Stimulated activated CD4-positive, alpha-beta T cell treated with anti-CD3 and anti-CD28 coated beads, TNF-alpha, amount 100 ng/mL, for 24 hours (primary cell): ENCODE measurements around the gene NRXN3.

Experiments used
- DNase-seq, 3 experiments: peaks; one replicate each; pipeline ENCODE4 v3.0.0-alpha.2; 2020; ENCODE audit warnings: low read depth in 3 of 3

Gene NRXN3

GRCh38 chr14:79413734-79414428, 1243.7 kb downstream of the NRXN3 start:
- DNase-seq: no peak

- no peak for DNase-seq
Measured at GRCh38 chr14:79415726-79416125, 1245.6 kb downstream of the NRXN3 start.

DNA sequence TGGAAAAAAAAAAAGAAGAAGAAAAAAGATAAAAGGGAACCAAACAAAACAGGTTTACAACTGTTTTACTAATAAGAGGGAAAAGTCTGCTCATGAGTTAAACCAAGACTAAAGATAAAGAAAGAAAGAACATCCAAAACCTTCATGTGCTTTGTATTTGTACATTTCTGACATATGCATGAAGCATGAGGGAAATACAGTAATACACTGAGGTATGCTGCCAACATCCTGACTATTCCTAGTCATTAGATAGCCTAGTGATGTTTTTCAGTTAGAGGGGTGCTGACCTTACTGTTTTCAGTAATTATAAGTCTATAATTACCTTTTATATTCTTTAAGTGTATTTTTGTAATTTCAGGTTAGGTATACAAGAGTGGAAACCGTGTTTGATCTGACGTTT, 1247.8 kb downstream of the NRXN3 start:
- no peak for DNase-seq

DNA sequence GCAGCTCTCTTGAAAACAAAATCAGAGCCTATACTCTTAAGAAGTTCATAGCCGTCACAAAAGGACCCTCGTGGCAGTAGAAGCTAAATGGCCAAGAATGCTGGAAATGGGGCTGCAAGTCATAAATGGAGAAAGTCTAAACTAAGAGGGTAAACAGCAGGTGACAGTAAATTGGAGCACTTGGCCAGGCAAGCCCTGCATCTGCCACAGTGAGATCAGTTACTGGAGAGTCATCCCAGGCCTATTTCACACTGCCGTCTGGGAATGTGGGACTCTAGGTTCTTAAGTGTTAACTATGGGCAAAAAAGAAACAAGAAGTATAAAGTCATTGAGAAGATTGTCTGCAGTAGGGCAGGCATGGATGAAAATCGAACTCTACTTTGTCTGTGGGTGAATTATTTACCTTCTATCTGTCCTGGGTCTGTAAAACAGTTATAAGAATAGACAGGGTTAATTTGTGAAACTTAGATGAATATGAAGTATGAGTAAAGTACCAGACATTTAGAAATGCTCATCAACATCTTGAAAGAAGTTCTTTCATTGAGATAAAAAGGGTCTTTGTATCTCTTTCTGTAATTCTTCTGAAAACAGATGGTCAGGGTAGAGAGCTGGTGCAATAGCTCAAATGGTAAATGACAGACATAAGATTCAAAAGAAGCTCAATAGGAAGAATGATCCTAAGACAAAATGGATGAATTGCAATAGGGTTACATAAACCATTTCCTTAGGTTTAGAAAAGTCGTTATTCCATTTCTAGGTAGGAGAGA, 1248.7 kb downstream of the NRXN3 start:
- DNase-seq: no peak

GRCh38 chr14:79419571-79420327, 1249.6 kb downstream of the NRXN3 start:
- no peak for DNase-seq

GRCh38 chr14:79420725-79421124, 1250.6 kb downstream of the NRXN3 start:
- no peak for DNase-seq

DNA sequence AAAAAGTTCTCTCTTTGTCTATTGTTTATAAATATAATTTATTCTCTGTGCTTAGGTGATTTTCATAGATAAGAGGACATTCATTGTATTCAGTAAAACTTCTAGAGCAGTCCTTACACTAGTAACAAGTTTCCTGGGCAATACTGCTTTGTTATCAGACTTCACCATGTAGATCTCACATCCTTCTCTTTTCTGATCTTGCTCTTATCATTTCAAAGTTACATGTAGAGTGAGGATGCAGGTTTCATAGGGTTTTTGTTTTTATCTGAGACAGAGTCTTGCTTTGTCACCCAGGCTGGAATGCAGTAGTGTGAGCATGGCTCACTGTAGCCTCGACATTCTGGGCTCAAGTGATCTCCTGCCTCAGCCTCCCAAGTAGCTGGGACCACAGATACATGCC, 1251.6 kb downstream of the NRXN3 start:
- DNase-seq: no peak

GRCh38 chr14:79424462-79424861, 1254.3 kb downstream of the NRXN3 start:
- no peak for DNase-seq

DNA sequence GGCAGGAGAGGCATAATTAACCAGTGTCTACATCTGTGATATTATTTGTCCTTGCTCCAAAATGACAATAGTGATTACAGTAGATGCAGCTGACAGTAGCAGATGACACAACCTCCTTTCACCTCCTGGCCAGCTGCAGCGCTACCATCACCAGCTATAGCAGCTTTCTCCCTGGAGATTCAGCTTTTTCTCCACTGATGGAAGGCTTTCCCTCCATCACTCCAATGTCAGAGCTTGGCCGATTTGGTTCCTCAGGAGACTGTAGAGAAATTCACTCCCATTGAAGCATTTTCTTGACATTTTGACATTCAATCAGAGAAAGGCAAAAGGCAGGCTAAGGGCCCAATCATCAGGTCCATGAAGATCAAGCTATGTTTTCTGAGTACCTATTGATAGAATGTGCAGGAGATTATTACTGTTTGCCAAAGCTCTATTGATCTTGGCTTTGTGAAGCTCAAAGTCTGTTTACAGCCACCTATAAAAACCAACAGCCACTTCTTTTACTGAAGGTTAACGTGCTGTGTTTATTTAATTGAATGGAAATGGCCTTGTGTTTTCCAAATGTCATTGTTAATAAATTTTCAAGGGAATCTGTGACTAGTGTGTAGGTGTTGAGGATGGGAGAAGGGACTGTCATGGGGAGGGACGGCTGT, 1256.1 kb downstream of the NRXN3 start:
- DNase-seq: no peak

DNA sequence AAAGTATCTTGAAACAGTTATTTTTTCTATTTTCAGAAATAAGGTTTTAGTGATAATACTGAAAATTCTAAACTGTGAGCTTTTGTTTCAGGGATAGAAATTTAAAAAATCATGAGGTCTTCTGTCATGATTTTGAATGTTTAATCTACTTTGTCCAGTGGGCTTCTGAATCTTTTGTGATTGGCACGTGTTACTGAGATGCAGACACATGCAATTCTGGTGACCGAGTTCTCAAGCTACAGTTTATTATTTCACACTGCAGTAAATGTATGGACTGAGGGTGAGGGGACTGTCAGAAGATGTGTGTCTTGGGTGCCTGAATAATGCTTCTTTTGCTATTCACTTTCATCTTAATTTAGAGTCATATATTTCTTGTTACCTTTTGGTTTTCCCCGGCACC, 1262.5 kb downstream of the NRXN3 start:
- DNase-seq: no peak

DNA sequence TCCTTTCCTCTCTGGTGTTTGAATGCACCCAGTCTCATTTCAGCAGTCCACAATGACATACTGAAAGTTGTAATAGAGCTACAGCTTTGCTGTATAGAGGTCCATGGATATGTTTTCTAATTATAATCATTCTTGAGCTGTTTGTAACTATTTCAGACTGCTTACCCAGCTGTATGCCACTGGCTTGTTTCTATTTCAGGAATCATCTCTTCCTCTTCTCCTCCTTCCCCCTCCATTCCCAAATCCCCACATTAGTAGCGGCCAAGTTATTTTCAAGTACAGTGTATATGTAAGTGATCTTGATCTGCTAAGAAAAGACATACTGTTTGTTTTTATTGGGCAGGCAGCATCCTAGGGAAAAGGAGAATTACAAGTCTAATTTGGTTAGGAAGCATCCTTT, 1266.2 kb downstream of the NRXN3 start:
- no peak for DNase-seq

GRCh38 chr14:79437951-79438350, 1267.8 kb downstream of the NRXN3 start:
- no peak for DNase-seq

- no peak for DNase-seq
Measured at GRCh38 chr14:79438696-79439342, 1268.6 kb downstream of the NRXN3 start.

GRCh38 chr14:79442786-79443185, 1272.6 kb downstream of the NRXN3 start:
- DNase-seq: no peak

DNA sequence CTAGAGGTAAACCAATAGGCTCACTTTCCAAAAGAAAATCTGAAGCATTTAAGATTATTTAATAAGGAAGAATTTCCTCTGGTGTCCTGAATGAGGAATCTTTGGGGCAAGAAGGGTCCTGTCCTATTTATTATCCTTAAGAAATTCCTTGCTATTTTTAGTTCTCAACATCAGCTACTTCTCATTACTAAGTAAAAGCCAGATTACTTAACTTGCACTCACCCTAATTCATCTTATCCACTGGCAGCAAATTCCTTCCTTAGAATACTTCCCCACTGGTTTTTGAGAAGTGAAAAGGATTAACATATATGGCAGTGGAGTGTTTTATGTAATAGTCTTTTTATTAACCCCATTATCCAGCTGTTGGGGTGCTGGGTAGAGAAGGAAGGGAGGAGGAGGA, 1273.4 kb downstream of the NRXN3 start:
- no peak for DNase-seq

- DNase-seq: no peak
Measured at GRCh38 chr14:79448960-79449359, 1278.8 kb downstream of the NRXN3 start.

- DNase-seq: no peak
Measured at GRCh38 chr14:79451601-79452000, 1281.4 kb downstream of the NRXN3 start.

GRCh38 chr14:79453276-79453675, 1283.1 kb downstream of the NRXN3 start:
- DNase-seq: no peak

DNA sequence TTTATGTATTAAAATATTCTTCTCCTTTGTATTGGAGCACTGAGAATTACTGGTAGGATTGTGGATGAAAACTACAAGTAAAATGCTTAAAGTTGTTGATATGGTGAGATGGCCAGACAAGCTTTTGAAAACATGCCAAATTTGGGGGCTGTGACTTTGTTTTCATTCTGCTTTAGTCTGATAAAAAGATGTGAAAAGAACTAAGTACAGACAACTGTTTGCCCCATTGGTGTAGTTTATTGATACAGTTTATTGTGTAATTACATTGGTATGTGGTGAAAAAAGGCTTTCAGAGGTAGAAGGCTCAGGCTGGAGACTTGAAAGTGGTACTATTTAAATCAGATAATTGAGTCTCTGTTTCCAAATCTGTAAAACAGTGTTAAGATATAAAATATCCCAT, 1294.3 kb downstream of the NRXN3 start:
- DNase-seq: no peak

- no peak for DNase-seq
Measured at GRCh38 chr14:79465651-79466050, 1295.5 kb downstream of the NRXN3 start.

DNA sequence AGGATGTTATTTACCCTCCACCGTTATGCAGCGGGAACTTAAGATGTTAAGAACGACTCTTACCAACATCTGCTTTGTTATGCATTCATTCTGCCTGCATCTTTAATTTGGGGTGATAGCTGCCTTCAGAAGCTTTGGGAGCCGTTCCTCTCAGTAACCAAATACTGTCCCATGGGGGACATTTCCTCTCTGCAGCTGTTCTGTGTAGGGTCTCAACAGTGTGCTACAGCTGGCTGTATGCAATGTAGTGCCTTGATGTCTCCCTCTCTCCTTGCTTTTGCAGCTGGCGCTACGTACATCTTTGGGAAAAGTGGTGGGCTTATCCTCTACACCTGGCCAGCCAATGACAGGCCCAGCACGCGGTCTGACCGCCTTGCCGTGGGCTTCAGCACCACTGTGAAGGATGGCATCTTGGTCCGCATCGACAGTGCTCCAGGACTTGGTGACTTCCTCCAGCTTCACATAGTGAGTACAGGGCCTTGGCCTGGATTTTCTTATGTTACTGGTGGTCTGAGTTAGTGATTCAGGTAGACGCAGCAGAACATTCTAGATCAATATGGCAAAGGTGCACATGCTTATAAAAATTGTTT, 1296.9 kb downstream of the NRXN3 start:
- no peak for DNase-seq
